H1 (cell line): ENCODE results near the gene ANKRD29. TPM values are rescaled to one million over a fixed set of nuclear protein-coding genes. Genes with fewer than 3 reads are reported as not detected.

Experiments
- CTCF ChIA-PET: fragments of 300-600 bp; sonication (Branson Sonifier 250); formaldehyde crosslinking; loops from one replicate; lab custom pipeline; 2021; ENCODE audit not compliant: partially characterized antibody; lab: Charles Lee
- POLR2A ChIA-PET: fragments of 300-600 bp; sonication (Branson Sonifier 250); formaldehyde crosslinking; loops from one replicate; lab custom pipeline; 2021; ENCODE audit warnings: inconsistent platforms; ENCODE audit not compliant: partially characterized antibody; lab: Charles Lee
- DNase-seq, 2 experiments: peaks; one replicate each; pipeline versions ENCODE4 v3.0.0 to v3.0.0-alpha.2; 2010 to 2022; ENCODE audit warnings: low spot score in 2 of 2, low read depth in 1 of 2, mixed read lengths in 1 of 2
- FAIRE-seq: peaks from 2 replicates; lab custom pipeline; 2011; peaks lifted over from hg19 to GRCh38; lab: Jason Lieb, UNC
- H2AFZ ChIP-seq: 2 replicates; pipeline ENCODE4 v1.8.1; 2012; ENCODE audit warnings: low read length, inconsistent platforms
- H2AK5ac ChIP-seq: 2 replicates; pipeline ENCODE4 v1.6.1; 2013; ENCODE audit warnings: low read depth, low read length
- H2BK120ac ChIP-seq: replicated peaks from 2 replicates; pipeline ENCODE3; 2013; ENCODE audit warnings: low read depth, low read length, inconsistent platforms
- H2BK12ac ChIP-seq: 2 replicates; pipeline ENCODE4 v1.6.1; 2013; ENCODE audit warnings: low read depth, low read length
- H2BK15ac ChIP-seq: 2 replicates; pipeline ENCODE4 v1.6.1; 2013; ENCODE audit warnings: low read length
- H2BK20ac ChIP-seq: 2 replicates; pipeline ENCODE4 v1.6.1; 2013; ENCODE audit warnings: low read length
- H2BK5ac ChIP-seq: 2 replicates; pipeline ENCODE4 v1.6.1; 2013; ENCODE audit warnings: low read depth, low read length
- H3K14ac ChIP-seq: 2 replicates; pipeline ENCODE4 v1.6.1; 2013; ENCODE audit warnings: inconsistent platforms; ENCODE audit not compliant: insufficient read length
- H3K18ac ChIP-seq: 2 replicates; pipeline ENCODE4 v1.6.1; 2013; ENCODE audit warnings: low read length; ENCODE audit errors: extremely low read depth
- H3K23ac ChIP-seq: 2 replicates; pipeline ENCODE4 v1.6.1; 2013; ENCODE audit warnings: inconsistent platforms; ENCODE audit not compliant: insufficient read length
- H3K23me2 ChIP-seq: 2 replicates; pipeline ENCODE4 v1.6.1; 2013; ENCODE audit warnings: low read depth, low read length
- H3K27ac ChIP-seq: 2 replicates; pipeline ENCODE4 v1.6.1; 2011; ENCODE audit warnings: low read depth, low read length, inconsistent platforms
- H3K27me3 ChIP-seq, 4 experiments: replicated peaks in 1 of 4; 1 replicate in 1 of 4; 2 replicates in 3 of 4; pipeline versions ENCODE4 v1.6.1 to v1.8.1; 2011 to 2013; ENCODE audit warnings: low read length in 3 of 4, mild to moderate bottlenecking in 3 of 4, inconsistent platforms in 2 of 4, mixed read lengths in 2 of 4, moderate library complexity in 1 of 4; ENCODE audit not compliant: control insufficient read depth in 3 of 4, insufficient read depth in 3 of 4; ENCODE audit errors: extremely low read depth in 1 of 4
- H3K36me3 ChIP-seq, 4 experiments: 2 replicates each; pipeline versions ENCODE4 v1.6.1 to v1.8.1; 2011 to 2013; ENCODE audit warnings: mild to moderate bottlenecking in 4 of 4, low read length in 3 of 4, moderate library complexity in 2 of 4, control low read depth in 1 of 4, inconsistent platforms in 1 of 4; ENCODE audit not compliant: insufficient read depth in 4 of 4, control insufficient read depth in 2 of 4
- H3K4ac ChIP-seq: replicated peaks from 2 replicates; pipeline ENCODE3; 2013; ENCODE audit warnings: low read length, low read depth, mixed read lengths, inconsistent platforms; ENCODE audit not compliant: insufficient read length
- H3K4me1 ChIP-seq, 4 experiments: replicated peaks in 1 of 4; 1 replicate in 1 of 4; 2 replicates in 3 of 4; pipeline versions ENCODE4 v1.6.1 to v1.8.1; 2011 to 2013; ENCODE audit warnings: low read length in 3 of 4, inconsistent platforms in 2 of 4, mixed read lengths in 1 of 4; ENCODE audit not compliant: insufficient read depth in 4 of 4, control insufficient read depth in 3 of 4
- H3K4me2 ChIP-seq, 2 experiments: 2 replicates each; pipeline versions ENCODE4 v1.6.1 to v1.8.1; 2011 to 2013; ENCODE audit warnings: low read depth in 2 of 2, low read length in 2 of 2, control low read depth in 1 of 2, inconsistent platforms in 1 of 2, mild to moderate bottlenecking in 1 of 2; ENCODE audit not compliant: insufficient read depth in 1 of 2
- H3K4me3 ChIP-seq, 4 experiments: fragments of 200-600, 300-600 bp in 1 of 4; sonication (generic), shearing (Covaris generic), sonication (Bioruptor Twin) in 1 of 4; 2 replicates each; pipeline versions ENCODE4 v1.5.1 to v1.8.1; 2011 to 2016; ENCODE audit warnings: low read length in 4 of 4, low read depth in 3 of 4, control low read depth in 2 of 4, inconsistent platforms in 2 of 4, mild to moderate bottlenecking in 2 of 4, mixed read lengths in 1 of 4, moderate library complexity in 1 of 4; ENCODE audit not compliant: insufficient read depth in 2 of 4; ENCODE audit errors: extremely low read depth in 1 of 4
- H3K56ac ChIP-seq: replicated peaks from 2 replicates; pipeline ENCODE3; 2013; ENCODE audit warnings: low read depth, mild to moderate bottlenecking, mixed read lengths, low read length, inconsistent platforms; ENCODE audit not compliant: insufficient read length
- H3K79me1 ChIP-seq: 2 replicates; pipeline ENCODE4 v1.6.1; 2013; ENCODE audit warnings: low read depth, low read length, control low read depth
- H3K79me2 ChIP-seq, 2 experiments: 2 replicates each; pipeline versions ENCODE4 v1.6.1 to v1.8.1; 2012 to 2013; ENCODE audit warnings: low read length in 2 of 2, mild to moderate bottlenecking in 2 of 2, inconsistent platforms in 1 of 2; ENCODE audit not compliant: insufficient read depth in 2 of 2, control insufficient read depth in 1 of 2
- H3K9ac ChIP-seq, 4 experiments: replicated peaks in 1 of 4; 1 replicate in 1 of 4; 2 replicates in 3 of 4; pipeline versions ENCODE4 v1.6.1 to v1.8.1; 2011 to 2013; ENCODE audit warnings: low read depth in 3 of 4, low read length in 3 of 4, control low read depth in 2 of 4, mild to moderate bottlenecking in 2 of 4, moderate library complexity in 2 of 4, inconsistent platforms in 1 of 4; ENCODE audit errors: extremely low read depth in 1 of 4
- H3K9me3 ChIP-seq, 2 experiments: 2 replicates each; pipeline versions ENCODE4 v1.6.1 to v1.8.1; 2012 to 2013; ENCODE audit warnings: mild to moderate bottlenecking in 2 of 2, moderate library complexity in 2 of 2, control low read depth in 1 of 2, inconsistent platforms in 1 of 2, low read depth in 1 of 2, low read length in 1 of 2, mixed read lengths in 1 of 2; ENCODE audit not compliant: insufficient read depth in 2 of 2
- H4K20me1 ChIP-seq, 2 experiments: replicated peaks in 1 of 2; 2 replicates each; pipeline versions ENCODE3 to v1.8.1; 2011 to 2013; ENCODE audit warnings: inconsistent platforms in 2 of 2, low read length in 2 of 2, mild to moderate bottlenecking in 1 of 2; ENCODE audit not compliant: insufficient read depth in 2 of 2, control insufficient read depth in 1 of 2
- H4K5ac ChIP-seq: 2 replicates; pipeline ENCODE4 v1.6.1; 2013; ENCODE audit warnings: low read length, low read depth, mixed read lengths, inconsistent platforms; ENCODE audit not compliant: insufficient read length
- H4K8ac ChIP-seq: 2 replicates; pipeline ENCODE4 v1.8.0; 2013; ENCODE audit warnings: mild to moderate bottlenecking, moderate library complexity, low read length, inconsistent platforms; ENCODE audit not compliant: insufficient read depth; ENCODE audit errors: extremely low read depth
- H4K91ac ChIP-seq: replicated peaks from 2 replicates; pipeline ENCODE3; 2013; ENCODE audit warnings: low read length, mixed read lengths, inconsistent platforms; ENCODE audit not compliant: insufficient read length
- JUND ChIP-seq: IDR thresholded peaks from 2 replicates; pipeline ENCODE4 v1.6.1; 2011; ENCODE audit warnings: mild to moderate bottlenecking, improper control_type of control experiment, low read length
- RAD21 ChIP-seq, 2 experiments: IDR thresholded peaks in 1 of 2; conservative IDR thresholded peaks in 1 of 2; 2 replicates each; pipeline ENCODE4 v1.6.1; 2011; ENCODE audit warnings: low read depth in 2 of 2, low read length in 2 of 2, improper control_type of control experiment in 1 of 2, inconsistent platforms in 1 of 2, mild to moderate bottlenecking in 1 of 2, moderate library complexity in 1 of 2
- WGBS, 2 experiments: shearing (Covaris generic) in 1 of 2; methylation state at CpG; one replicate each; pipeline versions ENCODE4 v1.1.6 to v1.1.7; 2013 to 2015; ENCODE audit warnings: low lambda C conversion rate in 2 of 2, mixed read lengths in 2 of 2, inconsistent platforms in 1 of 2, low coverage in 1 of 2, missing lambda C conversion rate in 1 of 2; ENCODE audit not compliant: insufficient replicate concordance in 2 of 2, insufficient coverage in 1 of 2, insufficient read length in 1 of 2; ENCODE audit errors: extremely low coverage in 1 of 2, missing lambda C conversion rate in 1 of 2; 5-methylcytosine and 5-hydroxymethylcytosine counted together
- polyA plus RNA-seq, 7 experiments: library from polyadenylated mRNA; depleted of rRNA in 3 of 7; stranded (reverse) in 5 of 7; unstranded in 2 of 7; fragments of >200 nt in 5 of 7; fragments of 200-250 nt in 2 of 7; gene quantifications; 1 replicate in 5 of 7; 2 replicates in 1 of 7; 4 replicates in 1 of 7; pipeline versions ENCODE4 v1.2.1 to v1.2.3, GENCODE V29; 2011 to 2013; ENCODE audit warnings: missing spikeins in 2 of 7, mixed read lengths in 2 of 7
- total RNA-seq: library from RNA; stranded (reverse); fragmentation: NEBNext Ultra II Directional; extraction: Animal tissue kit (Norgen Biotek cat#: 25700); gene quantifications from 2 replicates; pipeline ENCODE4 v1.2.1, GENCODE V29; 2021

Gene ANKRD29
- total and polyA plus RNA-seq, 2 of the 8 experiments (the other 6 are each of a cell fraction or from before 2014, with no cell fraction given): 3.0 to 7.3 TPM

- Histone ChIP-seq H3K56ac (no peak overlapping the region), H3K9ac (no peak overlapping the region), H3K23me2 (peaks cover 5% of the 10 kb centered on the region), H3K27ac (no peak overlapping the region), H2AFZ (no peak overlapping the region), H3K9me3 (no peaks in the 10 kb centered on the region), H3K14ac (no peak overlapping the region), H2BK120ac (no peak overlapping the region), H3K27me3 (peaks cover 0 to 3% (median 2%) of the 10 kb centered on the region in 4 experiments; a peak in 5 of 7 replicates), H4K91ac (no peak overlapping the region), H4K5ac (no peak overlapping the region), H3K23ac (no peak overlapping the region), H3K79me2 (no peaks in the 10 kb centered on the region), H3K79me1 (no peaks in the 10 kb centered on the region), H3K4me2 (no peak overlapping the region), H2BK15ac (no peak overlapping the region), H4K8ac (no peak overlapping the region), H3K4ac (no peak overlapping the region), H2AK5ac (no peak overlapping the region), H2BK12ac (no peak overlapping the region), H3K36me3 (no peaks in the 10 kb centered on the region), H2BK5ac (no peak overlapping the region), H3K4me3 (no peak overlapping the region), H4K20me1 (peaks cover 0 to 2% of the 10 kb centered on the region in 2 experiments), H3K18ac (no peak overlapping the region), H3K4me1 (peaks cover under 1 to 5% (median 2%) of the 10 kb centered on the region in 4 experiments; a peak in 4 of 7 replicates), H2BK20ac (peak overlapping the region; percentile 82; the same call in 1 of the 2 replicates)
- DNase-seq (no peak), FAIRE-seq (no peak)
- CTCF ChIA-PET: interaction anchor here (1.7 kb wide), 1 partner anchor 24 kb away, joined by 4 read pairs; no protein-coding TSS in a partner anchor
- WGBS, 2 experiments: 78% methylated on average over 1 of the region's 1 CpG; no CpG with 5 or more reads in 1 of the 2 experiments
- POLR2A ChIA-PET: no interaction called here
- TF ChIP-seq JUND (no peak), RAD21 (IDR thresholded peaks at IDR 0.05 in 1 of 2, conservative IDR thresholded peaks at IDR 0.05 in 1 of 2; ENCODE audit: low read depth in 2 of 2, low read length in 2 of 2) (peak in 1 of 2 experiments; percentile 29; a peak in 2 of 4 replicates)
Measured at GRCh38 chr18:23667114-23667513, 4.4 kb upstream of the ANKRD29 start.
